ENCODE data around the gene PTGS1.
A peak's percentile ranks its signal among the peaks of the same experiment; 100 is the strongest.

The PTGS1 gene

GRCh38 chr9:122378236-122378635 is 7.4 kb downstream of the PTGS1 start:
- H3K9ac ChIP-seq (ENCODE audit: low read length): no peak overlapping the region
- H3K9me3 ChIP-seq (ENCODE audit: insufficient read depth, low read length): peaks cover 10% of the 10 kb centered on the region; the same call in 1 of the 2 replicates
- no peaks in the 10 kb centered on the region for H4K20me1 ChIP-seq (ENCODE audit: low read depth, low read length)
- H3K9me2 ChIP-seq (replicated peaks; ENCODE audit: insufficient read depth, low read length): no peaks in the 10 kb centered on the region
- no peaks in the 10 kb centered on the region for H3K36me3 ChIP-seq (ENCODE audit: low read length)
- TF ChIP-seq CTCF (IDR thresholded peaks at IDR 0.05; ENCODE audit: insufficient read depth, low read length, poor library complexity, severe bottlenecking): no peak
- no peak for TF ChIP-seq EZH2phosphoT487 (conservative IDR thresholded peaks at IDR 0.05; ENCODE audit: low read length)
- H3K4me3 ChIP-seq (ENCODE audit: insufficient read depth, low read length, poor library complexity, severe bottlenecking): no peak overlapping the region
- H3K79me2 ChIP-seq (ENCODE audit: insufficient read depth, low read length): no peaks in the 10 kb centered on the region
- no peak overlapping the region for H3K4me2 ChIP-seq (ENCODE audit: low read depth, low read length, poor library complexity, severe bottlenecking)
- no peak overlapping the region for H3K27ac ChIP-seq (ENCODE audit: low read depth, low read length)
- no peak overlapping the region for H2AFZ ChIP-seq (ENCODE audit: low read depth, low read length, severe bottlenecking)
- no peaks in the 10 kb centered on the region for H3K27me3 ChIP-seq (ENCODE audit: low read length)
- H3F3A ChIP-seq (ENCODE audit: insufficient read depth): no peaks in the 10 kb centered on the region

GRCh38 chr9:122379340-122379739 is 8.5 kb downstream of the PTGS1 start:
- Histone ChIP-seq H3K4me2 (ENCODE audit: low read depth, low read length, poor library complexity, severe bottlenecking) (no peak overlapping the region), H3K36me3 (ENCODE audit: low read length) (no peaks in the 10 kb centered on the region), H3K9me2 (replicated peaks; ENCODE audit: insufficient read depth, low read length) (no peaks in the 10 kb centered on the region), H4K20me1 (ENCODE audit: low read depth, low read length) (no peaks in the 10 kb centered on the region), H3K27ac (ENCODE audit: low read depth, low read length) (no peak overlapping the region), H3K9ac (ENCODE audit: low read length) (no peak overlapping the region), H3K9me3 (ENCODE audit: insufficient read depth, low read length) (peaks cover 10% of the 10 kb centered on the region; the same call in 1 of the 2 replicates), H3K27me3 (ENCODE audit: low read length) (no peaks in the 10 kb centered on the region), H3K79me2 (ENCODE audit: insufficient read depth, low read length) (no peaks in the 10 kb centered on the region), H3F3A (ENCODE audit: insufficient read depth) (no peaks in the 10 kb centered on the region), H2AFZ (ENCODE audit: low read depth, low read length, severe bottlenecking) (no peak overlapping the region), H3K4me3 (ENCODE audit: insufficient read depth, low read length, poor library complexity, severe bottlenecking) (no peak overlapping the region)
- TF ChIP-seq CTCF (IDR thresholded peaks at IDR 0.05; ENCODE audit: insufficient read depth, low read length, poor library complexity, severe bottlenecking) (peak; percentile 16), EZH2phosphoT487 (conservative IDR thresholded peaks at IDR 0.05; ENCODE audit: low read length) (no peak)

GRCh38 chr9:122380293-122380692 is 9.5 kb downstream of the PTGS1 start:
- Histone ChIP-seq H3K4me2 (ENCODE audit: low read depth, low read length, poor library complexity, severe bottlenecking) (no peak overlapping the region), H4K20me1 (ENCODE audit: low read depth, low read length) (no peaks in the 10 kb centered on the region), H3K9me3 (ENCODE audit: insufficient read depth, low read length) (peaks cover 10% of the 10 kb centered on the region; the same call in 1 of the 2 replicates), H3K36me3 (ENCODE audit: low read length) (no peaks in the 10 kb centered on the region), H3K27me3 (ENCODE audit: low read length) (no peaks in the 10 kb centered on the region), H2AFZ (ENCODE audit: low read depth, low read length, severe bottlenecking) (no peak overlapping the region), H3K9ac (ENCODE audit: low read length) (no peak overlapping the region), H3F3A (ENCODE audit: insufficient read depth) (no peaks in the 10 kb centered on the region), H3K79me2 (ENCODE audit: insufficient read depth, low read length) (no peaks in the 10 kb centered on the region), H3K27ac (ENCODE audit: low read depth, low read length) (no peak overlapping the region), H3K9me2 (replicated peaks; ENCODE audit: insufficient read depth, low read length) (no peaks in the 10 kb centered on the region), H3K4me3 (ENCODE audit: insufficient read depth, low read length, poor library complexity, severe bottlenecking) (no peak overlapping the region)
- TF ChIP-seq CTCF (IDR thresholded peaks at IDR 0.05; ENCODE audit: insufficient read depth, low read length, poor library complexity, severe bottlenecking) (no peak), EZH2phosphoT487 (conservative IDR thresholded peaks at IDR 0.05; ENCODE audit: low read length) (no peak)

All from SU-DHL-6 (cell line).